ENCODE measurements around the gene DNASE2B. TPM values are rescaled to one million over a fixed set of nuclear protein-coding genes. Genes with fewer than 3 reads are reported as not detected.

The DNASE2B gene
- total RNA-seq, 1 experiment from 2014 or later = not detected

- H2AFZ ChIP-seq = peak overlapping the region; percentile 50; the same call in 1 of the 2 replicates
Observed at GRCh38 chr1:84382127-84382526, 16.2 kb upstream of the DNASE2B start.

GRCh38 chr1:84385347-84385746, 12.9 kb upstream of the DNASE2B start:
- BruUV-seq (replicated peaks) = no TSS peak
- no peaks in the 10 kb centered on the region for H3K9me2 ChIP-seq (ENCODE audit: insufficient read depth)
- H3K27ac ChIP-seq = no peak overlapping the region
- no peak overlapping the region for H2AFZ ChIP-seq
- H3K27me3 ChIP-seq (ENCODE audit: insufficient read depth, low read depth) = no peaks in the 10 kb centered on the region
- peaks cover 18% of the 10 kb centered on the region for H3F3A ChIP-seq (ENCODE audit: insufficient read depth, low read depth)
- intact Hi-C loops (cut with micrococcal nuclease; ENCODE audit: unreplicated experiment) = no loop called here
- H4K20me1 ChIP-seq (ENCODE audit: insufficient read depth) = no peaks in the 10 kb centered on the region
- no peak for DNase-seq
- ChIA-PET POLR2A (ENCODE audit: unreplicated experiment) (no interaction called here), CTCF (no interaction called here)
- peaks cover 5% of the 10 kb centered on the region for H3K9me3 ChIP-seq (ENCODE audit: insufficient read depth, low read depth)
- H3K79me2 ChIP-seq (ENCODE audit: low read depth) = no peaks in the 10 kb centered on the region
- TF ChIP-seq EZH2 (IDR thresholded peaks at IDR 0.05; ENCODE audit: low read depth) (no peak), CTCF (conservative IDR thresholded peaks at IDR 0.05) (no peak)
- H3K4me1 ChIP-seq (replicated peaks; ENCODE audit: insufficient read depth) = peaks cover 35% of the 10 kb centered on the region
- no peaks in the 10 kb centered on the region; the same call in 1 of the 2 replicates for H3K36me3 ChIP-seq (ENCODE audit: low read depth)
- no peak overlapping the region for H3K4me2 ChIP-seq
- H3K4me3 ChIP-seq = no peak overlapping the region

More at GRCh38 chr1:84382127-84382526, 16.2 kb upstream of the DNASE2B start:
- Histone ChIP-seq H3K79me2 (ENCODE audit: low read depth) (no peaks in the 10 kb centered on the region), H3K4me1 (replicated peaks; ENCODE audit: insufficient read depth) (peaks cover 37% of the 10 kb centered on the region), H3K36me3 (ENCODE audit: low read depth) (no peaks in the 10 kb centered on the region; the same call in 1 of the 2 replicates), H3F3A (ENCODE audit: insufficient read depth, low read depth) (peaks cover 18% of the 10 kb centered on the region), H3K27me3 (ENCODE audit: insufficient read depth, low read depth) (no peaks in the 10 kb centered on the region), H3K4me3 (no peak overlapping the region), H4K20me1 (ENCODE audit: insufficient read depth) (no peaks in the 10 kb centered on the region), H3K27ac (peak overlapping the region; percentile 75), H3K4me2 (peak overlapping the region; percentile 14), H3K9me2 (ENCODE audit: insufficient read depth) (no peaks in the 10 kb centered on the region), H3K9me3 (ENCODE audit: insufficient read depth, low read depth) (peaks cover 5% of the 10 kb centered on the region)
- ChIA-PET POLR2A (ENCODE audit: unreplicated experiment) (no interaction called here), CTCF (interaction anchor here (0.6 kb wide), 1 partner anchor 81 kb away, joined by 3 read pairs; the partner anchor contains the start of gene SAMD13)
- intact Hi-C loops (cut with micrococcal nuclease; ENCODE audit: unreplicated experiment) = no loop called here
- BruUV-seq (replicated peaks) = no TSS peak
- peak; percentile 5 to 98 for DNase-seq
- no peak for TF ChIP-seq CTCF (conservative IDR thresholded peaks at IDR 0.05)
- TF ChIP-seq EZH2 (IDR thresholded peaks at IDR 0.05; ENCODE audit: low read depth) = no peak

- peak in 1 of 2 experiments; percentile 81 for DNase-seq
- H3K4me3 ChIP-seq = no peak overlapping the region
- H3K79me2 ChIP-seq (ENCODE audit: low read depth) = no peaks in the 10 kb centered on the region
- no peak overlapping the region for H2AFZ ChIP-seq
- H3K4me2 ChIP-seq = no peak overlapping the region
- H3K27ac ChIP-seq = no peak overlapping the region
- no TSS peak for BruUV-seq (replicated peaks)
- H3K4me1 ChIP-seq (replicated peaks; ENCODE audit: insufficient read depth) = peaks cover 30% of the 10 kb centered on the region
- H4K20me1 ChIP-seq (ENCODE audit: insufficient read depth) = no peaks in the 10 kb centered on the region
- H3F3A ChIP-seq (ENCODE audit: insufficient read depth, low read depth) = peaks cover 14% of the 10 kb centered on the region; the same call in 1 of the 2 replicates
- TF ChIP-seq CTCF (conservative IDR thresholded peaks at IDR 0.05) = no peak
- no peak for TF ChIP-seq EZH2 (IDR thresholded peaks at IDR 0.05; ENCODE audit: low read depth)
- ChIA-PET CTCF (no interaction called here), POLR2A (ENCODE audit: unreplicated experiment) (interaction anchor here (0.7 kb wide), 2 partner anchors 161 to 248 kb away, joined by 3 to 4 read pairs; no protein-coding TSS in a partner anchor)
- no peaks in the 10 kb centered on the region for H3K27me3 ChIP-seq (ENCODE audit: insufficient read depth, low read depth)
- peaks cover 5% of the 10 kb centered on the region for H3K9me3 ChIP-seq (ENCODE audit: insufficient read depth, low read depth)
- intact Hi-C loops (cut with micrococcal nuclease; ENCODE audit: unreplicated experiment) = no loop called here
- H3K9me2 ChIP-seq (ENCODE audit: insufficient read depth) = no peaks in the 10 kb centered on the region
- no peaks in the 10 kb centered on the region; the same call in 1 of the 2 replicates for H3K36me3 ChIP-seq (ENCODE audit: low read depth)
Observed at GRCh38 chr1:84386716-84387479, 11.4 kb upstream of the DNASE2B start.

Measured in PC-9 (cell line).